CD4-positive, CD25-positive, alpha-beta regulatory T cell (primary cell): Measurements from ENCODE around the gene PRKAG2. TPM values are rescaled to one million over a fixed set of nuclear protein-coding genes. Genes with fewer than 3 reads are reported as not detected.

Experiments
- ATAC-seq, 2 donors: fragments of 150-1000 bp; cut with Tn5 transposase; one replicate each; pipeline ENCODE4 v1.10.0; 2021; ENCODE audit warnings: low read depth in 2 of 2, moderate number of reproducible peaks in 2 of 2, moderate library complexity in 1 of 2
- DNase-seq, 3 donors: peaks; one replicate each; pipeline versions ENCODE4 v3.0.0 to v3.0.0-alpha.2; 2012 to 2022; ENCODE audit warnings: mixed read lengths in 1 of 3
- H3K27ac ChIP-seq: one replicate; pipeline ENCODE4 v1.7.0; 2013; ENCODE audit warnings: mild to moderate bottlenecking, low read length; ENCODE audit not compliant: insufficient read depth, poor library complexity, severe bottlenecking
- H3K27me3 ChIP-seq: one replicate; pipeline ENCODE4 v1.7.0; 2013; ENCODE audit warnings: low read length; ENCODE audit not compliant: control insufficient read depth, insufficient read depth
- H3K36me3 ChIP-seq: one replicate; pipeline ENCODE4 v1.7.0; 2013; ENCODE audit warnings: mild to moderate bottlenecking, low read length, moderate library complexity; ENCODE audit not compliant: control insufficient read depth, insufficient read depth
- H3K4me1 ChIP-seq: 2 replicates; pipeline ENCODE4 v1.7.0; 2013; ENCODE audit warnings: mild to moderate bottlenecking, low read length; ENCODE audit not compliant: insufficient read depth, control insufficient read depth, poor library complexity, severe bottlenecking
- H3K4me3 ChIP-seq: one replicate; pipeline ENCODE4 v1.7.0; 2013; ENCODE audit warnings: low read depth, mild to moderate bottlenecking, low read length, moderate library complexity
- H3K9me3 ChIP-seq, 2 experiments: 1 replicate in 1 of 2; 2 replicates in 1 of 2; pipeline ENCODE4 v1.7.0; 2013; ENCODE audit warnings: low read length in 2 of 2, mild to moderate bottlenecking in 1 of 2, moderate library complexity in 1 of 2; ENCODE audit not compliant: control insufficient read depth in 2 of 2
- H3K27ac Mint-ChIP-seq, 3 donors: one replicate each; pipeline ENCODE4 v1.8.0; 2020 to 2022; ENCODE audit warnings: mild to moderate bottlenecking in 3 of 3, mixed read lengths in 3 of 3, moderate library complexity in 2 of 3
- H3K27me3 Mint-ChIP-seq: one replicate; pipeline ENCODE4 v1.8.0; 2022; ENCODE audit warnings: mild to moderate bottlenecking, mixed read lengths
- H3K36me3 Mint-ChIP-seq: one replicate; pipeline ENCODE4 v1.8.0; 2020; ENCODE audit warnings: mixed read lengths
- H3K4me1 Mint-ChIP-seq, 4 donors: one replicate each; pipeline ENCODE4 v1.8.0; 2020 to 2022; ENCODE audit warnings: mixed read lengths in 4 of 4, mild to moderate bottlenecking in 1 of 4
- H3K4me3 Mint-ChIP-seq, 4 donors: one replicate each; pipeline ENCODE4 v1.8.0; 2020 to 2022; ENCODE audit warnings: mild to moderate bottlenecking in 4 of 4, mixed read lengths in 4 of 4, moderate library complexity in 3 of 4
- H3K9me3 Mint-ChIP-seq, 7 donors: one replicate each; pipeline ENCODE4 v1.8.0; 2020 to 2022; ENCODE audit warnings: mixed read lengths in 7 of 7, mild to moderate bottlenecking in 3 of 7, moderate library complexity in 2 of 7
- polyA plus RNA-seq, 4 donors: library from polyadenylated mRNA; unstranded; fragments of 300-500 nt; fragmentation: Illumina TruSeq; gene quantifications; one replicate each; pipeline ENCODE4 v1.2.3, GENCODE V29; 2021
- total RNA-seq: library from RNA; stranded (reverse); gene quantifications from one replicate; pipeline ENCODE4 v1.2.3, GENCODE V29; 2022

Gene PRKAG2
- total and polyA plus RNA-seq, 5 donors from 2014 or later: 19.9 to 43.0 (median 26.1) TPM

GRCh38 chr7:151812967-151813366 lies 63.9 kb downstream of the PRKAG2 start:
- no peaks in the 10 kb centered on the region for H3K9me3 Mint-ChIP-seq
- peak overlapping the region in 2 of 3 donors; percentile 48 to 79 for H3K27ac Mint-ChIP-seq
- H3K4me1 ChIP-seq: no peaks in the 10 kb centered on the region
- DNase-seq (no peak), ATAC-seq (no peak)
- H3K27ac ChIP-seq: no peak overlapping the region
- H3K4me3 ChIP-seq: no peak overlapping the region
- H3K4me3 Mint-ChIP-seq: peak overlapping the region in 1 of 4 donors; percentile 47
- no peaks in the 10 kb centered on the region for H3K36me3 ChIP-seq
- H3K27me3 ChIP-seq: no peaks in the 10 kb centered on the region
- H3K27me3 Mint-ChIP-seq: no peaks in the 10 kb centered on the region
- peaks cover 5 to 36% (median 17%) of the 10 kb centered on the region in 4 donors for H3K4me1 Mint-ChIP-seq
- peaks cover 3% of the 10 kb centered on the region for H3K36me3 Mint-ChIP-seq
- H3K9me3 ChIP-seq: no peaks in the 10 kb centered on the region

- H3K27ac Mint-ChIP-seq: no peak overlapping the region
- peaks cover 7% of the 10 kb centered on the region for H3K36me3 Mint-ChIP-seq
- Histone ChIP-seq H3K4me1 (no peaks in the 10 kb centered on the region), H3K27me3 (no peaks in the 10 kb centered on the region), H3K36me3 (no peaks in the 10 kb centered on the region), H3K27ac (no peak overlapping the region), H3K4me3 (no peak overlapping the region), H3K9me3 (no peaks in the 10 kb centered on the region)
- no peaks in the 10 kb centered on the region for H3K9me3 Mint-ChIP-seq
- no peak for DNase-seq
- no peaks in the 10 kb centered on the region for H3K27me3 Mint-ChIP-seq
- no peak overlapping the region for H3K4me3 Mint-ChIP-seq
- ATAC-seq: no peak
- H3K4me1 Mint-ChIP-seq: peaks cover 2 to 24% (median 19%) of the 10 kb centered on the region in 4 donors
Measured at GRCh38 chr7:151810441-151811232, 66.3 kb downstream of the PRKAG2 start.

GRCh38 chr7:151809864-151810170 lies 67.1 kb downstream of the PRKAG2 start:
- H3K27me3 ChIP-seq: no peaks in the 10 kb centered on the region
- Mint-ChIP-seq H3K4me1 (peaks cover 0 to 19% (median 16%) of the 10 kb centered on the region in 4 donors), H3K36me3 (peaks cover 7% of the 10 kb centered on the region), H3K27me3 (no peaks in the 10 kb centered on the region), H3K4me3 (no peak overlapping the region), H3K9me3 (no peaks in the 10 kb centered on the region), H3K27ac (peak overlapping the region in 1 of 3 donors; percentile 60)
- no peaks in the 10 kb centered on the region for H3K36me3 ChIP-seq
- no peak for ATAC-seq
- no peaks in the 10 kb centered on the region for H3K4me1 ChIP-seq
- H3K9me3 ChIP-seq: no peaks in the 10 kb centered on the region
- no peak overlapping the region for H3K27ac ChIP-seq
- no peak for DNase-seq
- H3K4me3 ChIP-seq: no peak overlapping the region

GRCh38 chr7:151809146-151809863 lies 67.6 kb downstream of the PRKAG2 start:
- H3K4me3 Mint-ChIP-seq: no peak overlapping the region
- no peaks in the 10 kb centered on the region for H3K9me3 ChIP-seq
- no peaks in the 10 kb centered on the region for H3K27me3 Mint-ChIP-seq

GRCh38 chr7:151808400-151809145 lies 68.3 kb downstream of the PRKAG2 start:
- Mint-ChIP-seq H3K4me3 (no peak overlapping the region), H3K27ac (no peak overlapping the region), H3K4me1 (peaks cover under 1 to 16% (median 12%) of the 10 kb centered on the region in 4 donors), H3K36me3 (peaks cover 12% of the 10 kb centered on the region), H3K27me3 (no peaks in the 10 kb centered on the region), H3K9me3 (no peaks in the 10 kb centered on the region)
- H3K4me1 ChIP-seq: no peaks in the 10 kb centered on the region
- DNase-seq (no peak), ATAC-seq (no peak)
- no peaks in the 10 kb centered on the region for H3K27me3 ChIP-seq
- H3K36me3 ChIP-seq: no peaks in the 10 kb centered on the region
- H3K9me3 ChIP-seq: no peaks in the 10 kb centered on the region
- H3K27ac ChIP-seq: no peak overlapping the region
- no peak overlapping the region for H3K4me3 ChIP-seq

More at GRCh38 chr7:151809146-151809863, 67.6 kb downstream of the PRKAG2 start:
- H3K4me3 ChIP-seq: no peak overlapping the region
- Mint-ChIP-seq H3K27ac (peak overlapping the region in 1 of 3 donors; percentile 60), H3K4me1 (peaks cover 0 to 19% (median 17%) of the 10 kb centered on the region in 4 donors), H3K36me3 (peaks cover 9% of the 10 kb centered on the region), H3K9me3 (no peaks in the 10 kb centered on the region)
- H3K27ac ChIP-seq: no peak overlapping the region
- H3K36me3 ChIP-seq: no peaks in the 10 kb centered on the region
- H3K27me3 ChIP-seq: no peaks in the 10 kb centered on the region
- ATAC-seq (no peak), DNase-seq (no peak)
- H3K4me1 ChIP-seq: no peaks in the 10 kb centered on the region

GRCh38 chr7:151807846-151808245 lies 69.1 kb downstream of the PRKAG2 start:
- Histone ChIP-seq H3K9me3 (no peaks in the 10 kb centered on the region), H3K4me3 (no peak overlapping the region), H3K36me3 (no peaks in the 10 kb centered on the region), H3K27me3 (no peaks in the 10 kb centered on the region), H3K4me1 (no peaks in the 10 kb centered on the region), H3K27ac (no peak overlapping the region)
- peaks cover 12% of the 10 kb centered on the region for H3K36me3 Mint-ChIP-seq
- DNase-seq (no peak), ATAC-seq (no peak)
- H3K9me3 Mint-ChIP-seq: no peaks in the 10 kb centered on the region
- H3K4me3 Mint-ChIP-seq: no peak overlapping the region
- no peaks in the 10 kb centered on the region for H3K27me3 Mint-ChIP-seq
- no peak overlapping the region for H3K27ac Mint-ChIP-seq
- H3K4me1 Mint-ChIP-seq: peaks cover 4 to 17% (median 6%) of the 10 kb centered on the region in 4 donors

GRCh38 chr7:151806952-151807775 lies 69.8 kb downstream of the PRKAG2 start:
- Mint-ChIP-seq H3K4me3 (no peak overlapping the region), H3K36me3 (peaks cover 12% of the 10 kb centered on the region), H3K27ac (peak overlapping the region in 1 of 3 donors; percentile 29), H3K27me3 (no peaks in the 10 kb centered on the region), H3K4me1 (peaks cover 4 to 19% (median 6%) of the 10 kb centered on the region in 4 donors), H3K9me3 (no peaks in the 10 kb centered on the region)
- Histone ChIP-seq H3K4me1 (no peaks in the 10 kb centered on the region), H3K9me3 (no peaks in the 10 kb centered on the region), H3K27me3 (no peaks in the 10 kb centered on the region), H3K27ac (no peak overlapping the region), H3K4me3 (no peak overlapping the region), H3K36me3 (no peaks in the 10 kb centered on the region)
- DNase-seq (no peak), ATAC-seq (no peak)
